ENCODE results near the gene RCAN2.
"Not testable (repeated sequence)": the region's sequence is repeated elsewhere in the genome, so short reads cannot be mapped to it uniquely, and the experiment has no call there.

RCAN2 gene

DNA sequence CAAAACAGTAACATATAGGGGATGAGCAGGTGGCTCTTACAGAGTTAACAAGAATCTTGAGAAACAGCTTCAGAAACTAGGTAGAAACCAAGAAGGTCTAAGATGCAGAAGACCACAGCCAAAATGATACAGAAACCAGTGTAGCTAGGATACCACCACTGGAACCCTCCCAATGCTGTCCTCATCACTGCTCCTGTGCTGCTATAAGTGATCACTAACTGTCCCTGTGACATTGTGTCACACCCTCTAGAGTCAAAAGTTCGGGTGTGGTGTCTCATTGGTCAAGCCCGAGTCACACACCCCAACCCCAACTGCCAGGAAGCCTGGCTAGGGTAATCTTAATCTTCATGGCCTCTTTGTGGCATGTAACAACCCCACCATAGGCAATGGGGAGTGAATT, 153.1 kb downstream of the RCAN2 start:
- TF ChIP-seq, protein P1, sequence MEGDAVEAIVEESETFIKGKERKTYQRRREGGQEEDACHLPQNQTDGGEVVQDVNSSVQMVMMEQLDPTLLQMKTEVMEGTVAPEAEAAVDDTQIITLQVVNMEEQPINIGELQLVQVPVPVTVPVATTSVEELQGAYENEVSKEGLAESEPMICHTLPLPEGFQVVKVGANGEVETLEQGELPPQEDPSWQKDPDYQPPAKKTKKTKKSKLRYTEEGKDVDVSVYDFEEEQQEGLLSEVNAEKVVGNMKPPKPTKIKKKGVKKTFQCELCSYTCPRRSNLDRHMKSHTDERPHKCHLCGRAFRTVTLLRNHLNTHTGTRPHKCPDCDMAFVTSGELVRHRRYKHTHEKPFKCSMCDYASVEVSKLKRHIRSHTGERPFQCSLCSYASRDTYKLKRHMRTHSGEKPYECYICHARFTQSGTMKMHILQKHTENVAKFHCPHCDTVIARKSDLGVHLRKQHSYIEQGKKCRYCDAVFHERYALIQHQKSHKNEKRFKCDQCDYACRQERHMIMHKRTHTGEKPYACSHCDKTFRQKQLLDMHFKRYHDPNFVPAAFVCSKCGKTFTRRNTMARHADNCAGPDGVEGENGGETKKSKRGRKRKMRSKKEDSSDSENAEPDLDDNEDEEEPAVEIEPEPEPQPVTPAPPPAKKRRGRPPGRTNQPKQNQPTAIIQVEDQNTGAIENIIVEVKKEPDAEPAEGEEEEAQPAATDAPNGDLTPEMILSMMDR (IDR thresholded peaks at IDR 0.05; ENCODE audit: control insufficient read depth, insufficient read depth, low read depth, low read length, missing control alignments) = no peak
- no peak for DNase-seq (ENCODE audit: low read depth)
- H3K4me3 ChIP-seq (ENCODE audit: control insufficient read depth, low read depth, low read length) = no peak overlapping the region

DNA sequence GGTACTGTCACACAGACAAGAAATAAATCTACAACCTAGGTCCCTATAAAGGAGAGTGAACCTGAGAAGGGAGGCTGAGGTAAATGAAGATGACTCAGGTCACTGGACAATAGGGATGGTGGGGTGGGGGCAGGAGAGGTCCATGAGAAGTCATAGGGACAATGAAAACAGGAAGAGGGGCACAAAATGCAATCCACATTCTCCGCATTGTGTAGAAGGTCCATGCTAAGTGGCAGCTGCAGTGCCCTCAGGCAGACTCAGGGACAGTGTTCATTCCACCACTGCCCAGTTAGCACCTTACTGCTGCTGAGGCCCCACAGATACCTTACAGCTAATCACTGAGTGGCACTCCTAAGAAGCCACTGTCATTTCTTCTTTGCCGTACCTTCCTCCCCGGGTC, 156.8 kb downstream of the RCAN2 start:
- TF ChIP-seq, protein P1 (IDR thresholded peaks at IDR 0.05; ENCODE audit: control insufficient read depth, insufficient read depth, low read depth, low read length, missing control alignments) = no peak
- no peak overlapping the region for H3K4me3 ChIP-seq (ENCODE audit: control insufficient read depth, low read depth, low read length)
- DNase-seq (ENCODE audit: low read depth) = no peak

DNA sequence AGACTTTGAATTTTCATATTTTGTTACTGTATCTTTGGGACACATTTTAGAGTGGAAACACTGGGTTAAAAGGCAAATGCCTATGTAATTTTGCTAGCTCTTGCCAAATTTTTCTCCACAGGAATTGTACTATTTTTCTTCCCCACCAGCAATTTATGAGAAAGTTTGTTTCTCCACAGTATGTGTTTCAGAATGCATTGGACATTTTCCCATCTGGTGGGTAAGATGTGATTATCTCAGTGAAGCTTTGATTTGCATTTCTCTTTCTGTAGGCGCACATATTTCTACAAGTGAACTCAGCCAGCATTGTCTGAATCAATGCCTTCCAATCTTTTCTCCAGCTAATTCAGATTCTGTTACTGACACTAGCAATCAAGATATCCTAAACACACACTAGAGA, 157.8 kb downstream of the RCAN2 start:
- no peak for DNase-seq (ENCODE audit: low read depth)
- H3K4me3 ChIP-seq (ENCODE audit: control insufficient read depth, low read depth, low read length) = no peak overlapping the region
- TF ChIP-seq, protein P1 (IDR thresholded peaks at IDR 0.05; ENCODE audit: control insufficient read depth, insufficient read depth, low read depth, low read length, missing control alignments) = no peak

GRCh38 chr6:46332448-46332847, 158.8 kb downstream of the RCAN2 start:
- DNase-seq (ENCODE audit: low read depth); H3K4me3 ChIP-seq (ENCODE audit: control insufficient read depth, low read depth, low read length): not testable (repeated sequence)

DNA sequence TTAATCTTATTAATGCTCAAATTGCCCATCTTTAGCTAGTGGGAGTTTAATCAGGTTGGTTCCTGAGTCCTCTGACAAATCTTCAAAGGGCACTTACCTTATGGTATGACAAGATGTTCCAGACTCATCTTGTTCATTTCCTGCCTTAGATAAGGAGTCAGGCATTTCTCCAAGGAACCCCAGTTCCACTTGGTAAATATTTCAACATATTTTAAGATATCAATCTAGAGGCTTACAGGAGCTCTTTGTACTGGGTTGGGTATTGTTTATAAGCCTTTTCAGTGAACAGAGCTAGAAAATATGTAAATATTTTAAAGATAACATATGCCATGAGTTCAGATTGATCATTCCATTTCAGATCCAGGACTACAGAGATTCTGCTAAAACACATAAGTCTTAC, 159.8 kb downstream of the RCAN2 start:
- no peak overlapping the region for H3K4me3 ChIP-seq (ENCODE audit: control insufficient read depth, low read depth, low read length)
- TF ChIP-seq, protein P1 (IDR thresholded peaks at IDR 0.05; ENCODE audit: control insufficient read depth, insufficient read depth, low read depth, low read length, missing control alignments) = no peak
- DNase-seq (ENCODE audit: low read depth) = no peak

- TF ChIP-seq, protein P1 (IDR thresholded peaks at IDR 0.05; ENCODE audit: control insufficient read depth, insufficient read depth, low read depth, low read length, missing control alignments) = no peak
- H3K4me3 ChIP-seq (ENCODE audit: control insufficient read depth, low read depth, low read length) = no peak overlapping the region
- no peak for DNase-seq (ENCODE audit: low read depth)
Observed at GRCh38 chr6:46329568-46329967, 161.7 kb downstream of the RCAN2 start.

- no peak overlapping the region for H3K4me3 ChIP-seq (ENCODE audit: control insufficient read depth, low read depth, low read length)
- TF ChIP-seq, protein P1 (IDR thresholded peaks at IDR 0.05; ENCODE audit: control insufficient read depth, insufficient read depth, low read depth, low read length, missing control alignments) = no peak
- no peak for DNase-seq (ENCODE audit: low read depth)
Observed at GRCh38 chr6:46327779-46328178, 163.5 kb downstream of the RCAN2 start.
